Neuronal stem cell (in vitro differentiated cells): ENCODE data around the gene OSBPL2. TPM values are rescaled to one million over a fixed set of nuclear protein-coding genes. Genes with fewer than 3 reads are reported as not detected.

Source experiments
- DNase-seq: peaks from one replicate; pipeline ENCODE4 v3.0.0-alpha.2; 2013; ENCODE audit warnings: low spot score
- H2AFZ ChIP-seq: one replicate; pipeline ENCODE4 v1.6.1; 2013; ENCODE audit warnings: mild to moderate bottlenecking, low read length, inconsistent platforms
- H2AK5ac ChIP-seq: 2 replicates; pipeline ENCODE4 v1.6.1; 2013; ENCODE audit warnings: low read depth, mild to moderate bottlenecking, inconsistent platforms, low read length, moderate library complexity, mixed read lengths
- H2BK120ac ChIP-seq: 2 replicates; pipeline ENCODE4 v1.6.1; 2013; ENCODE audit warnings: low read depth, mild to moderate bottlenecking, inconsistent platforms, low read length, moderate library complexity, mixed read lengths
- H2BK12ac ChIP-seq: one replicate; pipeline ENCODE4 v1.6.1; 2013; ENCODE audit warnings: low read length, inconsistent platforms
- H2BK15ac ChIP-seq: 2 replicates; pipeline ENCODE4 v1.6.1; 2013; ENCODE audit warnings: mild to moderate bottlenecking, low read length, inconsistent platforms, mixed read lengths
- H2BK5ac ChIP-seq: one replicate; pipeline ENCODE4 v1.6.1; 2013; ENCODE audit warnings: inconsistent platforms, mild to moderate bottlenecking, low read length, moderate library complexity
- H3K14ac ChIP-seq: one replicate; pipeline ENCODE4 v1.6.1; 2013; ENCODE audit warnings: low read length, inconsistent platforms
- H3K18ac ChIP-seq: 2 replicates; pipeline ENCODE4 v1.6.1; 2013; ENCODE audit warnings: low read length, inconsistent platforms
- H3K23ac ChIP-seq: 2 replicates; pipeline ENCODE4 v1.6.1; 2013; ENCODE audit warnings: low read depth, mild to moderate bottlenecking, mixed read lengths, low read length, inconsistent platforms; ENCODE audit not compliant: poor library complexity
- H3K27ac ChIP-seq: replicated peaks from 3 replicates; pipeline ENCODE4 v1.5.1; 2013; ENCODE audit warnings: low read length, inconsistent platforms
- H3K27me3 ChIP-seq, 3 experiments: 2 replicates each; pipeline ENCODE4 v1.6.1; 2013; ENCODE audit warnings: low read length in 3 of 3, mild to moderate bottlenecking in 2 of 3, inconsistent platforms in 1 of 3, low read depth in 1 of 3, mixed read lengths in 1 of 3, moderate library complexity in 1 of 3; ENCODE audit not compliant: control insufficient read depth in 3 of 3, insufficient read depth in 3 of 3
- H3K36me3 ChIP-seq, 2 donors: replicated peaks in 1 of 2; 2 replicates each; pipeline ENCODE4 v1.6.1; 2013; ENCODE audit warnings: low read length in 2 of 2; ENCODE audit not compliant: control insufficient read depth in 2 of 2, insufficient read depth in 2 of 2
- H3K4ac ChIP-seq: 2 replicates; pipeline ENCODE4 v1.6.1; 2013; ENCODE audit warnings: inconsistent platforms, mild to moderate bottlenecking, low read length, moderate library complexity
- H3K4me1 ChIP-seq, 2 donors: 1 replicate in 1 of 2; 2 replicates in 1 of 2; pipeline ENCODE4 v1.6.1; 2013; ENCODE audit warnings: low read length in 2 of 2, low read depth in 1 of 2; ENCODE audit not compliant: control insufficient read depth in 2 of 2, insufficient read depth in 1 of 2
- H3K4me2 ChIP-seq: one replicate; pipeline ENCODE4 v1.6.1; 2013; ENCODE audit warnings: mild to moderate bottlenecking, low read length, inconsistent platforms; ENCODE audit not compliant: insufficient read depth, poor library complexity, severe bottlenecking
- H3K4me3 ChIP-seq, 2 donors: 2 replicates each; pipeline ENCODE4 v1.5.1; 2013; ENCODE audit warnings: low read length in 2 of 2, mild to moderate bottlenecking in 2 of 2, inconsistent platforms in 1 of 2, moderate library complexity in 1 of 2
- H3K79me1 ChIP-seq: one replicate; pipeline ENCODE4 v1.6.1; 2013; ENCODE audit warnings: low read depth, mild to moderate bottlenecking, inconsistent platforms, low read length, moderate library complexity
- H3K9ac ChIP-seq: one replicate; pipeline ENCODE4 v1.6.1; 2013; ENCODE audit warnings: mild to moderate bottlenecking, low read depth, low read length, inconsistent platforms; ENCODE audit not compliant: poor library complexity
- H3K9me3 ChIP-seq, 2 donors: replicated peaks in 1 of 2; 2 replicates each; pipeline versions ENCODE3 to v1.6.1; 2013; ENCODE audit warnings: low read length in 2 of 2, mild to moderate bottlenecking in 2 of 2, inconsistent platforms in 1 of 2, low read depth in 1 of 2, mixed read lengths in 1 of 2, moderate library complexity in 1 of 2; ENCODE audit not compliant: control insufficient read depth in 2 of 2, insufficient read depth in 1 of 2
- H4K8ac ChIP-seq: one replicate; pipeline ENCODE4 v1.6.1; 2013; ENCODE audit warnings: low read depth, mild to moderate bottlenecking, inconsistent platforms, low read length, moderate library complexity
- H4K91ac ChIP-seq: one replicate; pipeline ENCODE4 v1.6.1; 2013; ENCODE audit warnings: low read length, low read depth, mild to moderate bottlenecking, inconsistent platforms; ENCODE audit not compliant: poor library complexity
- WGBS, 2 donors: extraction: QIAGEN DNeasy Blood & Tissue Kit; methylation state at CpG; one replicate each; pipeline ENCODE4 v1.1.7; 2013; ENCODE audit warnings: missing lambda C conversion rate in 2 of 2, mixed read lengths in 1 of 2; ENCODE audit not compliant: insufficient read length in 2 of 2, insufficient replicate concordance in 1 of 2; ENCODE audit errors: extremely low coverage in 2 of 2; 5-methylcytosine and 5-hydroxymethylcytosine counted together
- polyA plus RNA-seq, 2 experiments: library from polyadenylated mRNA; stranded (reverse); fragments of 200-250 nt; gene quantifications; one replicate each; pipeline ENCODE4 v1.2.3, GENCODE V29; 2013

The OSBPL2 gene
- 23.2 TPM for polyA plus RNA-seq (2013, experiment 1 of 2)
- 23.6 TPM for polyA plus RNA-seq (2013, experiment 2 of 2)

DNA sequence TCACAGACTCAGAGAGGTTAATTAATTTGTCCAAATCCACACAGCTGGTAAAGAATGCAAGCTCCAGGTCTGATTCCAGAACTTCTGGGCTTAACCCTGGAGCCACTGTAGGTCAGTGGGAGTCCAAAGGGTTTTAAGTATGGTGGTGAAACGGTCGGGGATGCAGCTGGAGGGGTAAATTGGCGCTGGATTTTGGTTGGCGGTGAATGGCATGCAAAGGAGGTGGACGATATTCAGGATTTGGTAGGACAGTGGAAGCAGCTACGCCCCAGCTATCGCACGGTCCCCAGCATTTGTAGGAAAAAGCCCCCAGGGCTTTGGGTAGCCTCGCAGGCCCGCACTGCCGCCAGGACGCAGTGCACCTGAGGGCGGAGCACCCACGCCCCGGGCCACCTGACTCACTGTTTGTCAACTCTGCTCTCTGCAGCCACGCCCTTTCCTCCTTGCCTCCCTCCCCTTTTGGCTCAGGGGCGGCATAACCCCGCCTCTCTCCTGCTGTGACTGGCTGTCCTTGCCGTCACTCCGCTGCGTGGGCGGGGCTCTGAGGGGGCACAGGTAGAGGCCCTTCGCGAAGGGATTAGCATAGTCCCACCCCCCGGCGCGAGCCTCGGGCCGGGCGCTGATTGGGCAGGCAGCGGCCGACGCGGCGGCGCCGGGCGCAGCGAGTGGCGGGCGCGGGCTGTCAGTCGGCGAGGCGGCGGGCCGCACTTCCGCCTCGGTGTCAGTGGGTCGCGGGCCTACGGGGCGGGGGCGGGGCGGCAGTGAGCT, at the start of gene OSBPL2:
TSS of gene OSBPL2 (plus strand) at position 721 of the 768 bp plus-strand sequence. CDS start 17,664 bp downstream, outside the sequence.
- H3K4me1 ChIP-seq, result peaks cover 33 to 41% of the 10 kb centered on the region in 2 donors
- H2AK5ac ChIP-seq, result peak within 1 kb of the TSS; percentile 96
- peak within 1 kb of the TSS; percentile 98 for H3K18ac ChIP-seq
- peak within 1 kb of the TSS; percentile 71 for H3K4me2 ChIP-seq
- no peaks in the 10 kb centered on the region for H3K9me3 ChIP-seq
- H3K27me3 ChIP-seq, result no peaks in the 10 kb centered on the region
- DNase-seq, result peak; percentile 99
- H2BK120ac ChIP-seq, result peak within 1 kb of the TSS; percentile 66
- no peak within 1 kb of the TSS for H3K4ac ChIP-seq
- H3K9ac ChIP-seq, result peak within 1 kb of the TSS; percentile 97
- WGBS, 2 donors, result no CpG with 5 or more reads among the region's 55 CpGs
- peak within 1 kb of the TSS; percentile 83 for H3K27ac ChIP-seq
- peaks cover 6 to 27% of the 10 kb centered on the region in 2 donors for H3K36me3 ChIP-seq
- H2BK15ac ChIP-seq, result peak within 1 kb of the TSS; percentile 94
- H2AFZ ChIP-seq, result peak within 1 kb of the TSS; percentile 81
- peak within 1 kb of the TSS; percentile 48 for H3K23ac ChIP-seq
- H3K79me1 ChIP-seq, result peaks cover 21% of the 10 kb centered on the region
- no peak within 1 kb of the TSS for H4K8ac ChIP-seq
- H2BK5ac ChIP-seq, result peak within 1 kb of the TSS; percentile 88
- H3K4me3 ChIP-seq, result peak within 1 kb of the TSS; percentile 90 to 94
- no peak within 1 kb of the TSS for H3K14ac ChIP-seq
- no peak within 1 kb of the TSS for H4K91ac ChIP-seq
- H2BK12ac ChIP-seq, result no peak within 1 kb of the TSS

DNA sequence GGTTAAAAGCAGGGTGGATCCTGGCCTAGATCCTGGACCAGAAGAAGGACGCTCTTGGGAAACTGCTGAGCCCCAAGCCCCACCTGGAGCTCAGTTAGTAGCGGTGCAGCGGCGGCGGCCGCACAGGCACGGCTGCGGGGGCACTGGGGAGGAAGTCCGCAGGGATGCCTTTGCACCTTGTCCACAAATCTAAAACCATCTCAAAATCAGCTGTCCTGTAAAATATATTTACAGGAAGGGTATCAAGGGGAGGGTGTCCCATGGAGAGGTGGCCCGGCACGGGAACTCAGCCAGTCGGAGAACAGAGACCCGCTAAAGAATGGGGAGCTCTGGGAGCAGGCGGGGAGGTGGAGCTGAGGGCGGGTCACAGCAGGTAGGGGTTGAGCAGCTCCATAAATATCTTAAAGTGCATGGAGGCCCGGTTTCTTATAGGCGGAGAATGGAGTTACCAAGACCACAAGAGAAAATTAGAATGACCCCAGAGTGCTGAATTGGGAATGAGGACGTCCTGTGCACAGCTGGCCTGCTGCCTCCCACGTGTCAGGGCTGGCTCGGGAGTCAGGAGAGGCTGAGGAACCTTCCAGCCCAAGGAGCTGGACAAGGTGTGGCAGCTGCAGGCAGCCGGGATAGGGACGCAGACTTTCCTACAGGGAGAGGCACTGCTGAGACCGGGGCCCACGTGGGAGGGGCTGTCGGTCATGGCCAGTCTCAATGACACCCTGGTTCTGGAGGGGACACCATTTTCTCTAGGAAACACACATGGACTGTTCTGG, 47.5 kb upstream of the OSBPL2 start:
- Histone ChIP-seq H4K8ac (no peak overlapping the region), H3K36me3 (peaks cover 10 to 43% of the 10 kb centered on the region in 2 donors), H3K4me3 (peak overlapping the region in 1 of 2 donors; percentile 16), H3K79me1 (peaks cover 10% of the 10 kb centered on the region), H2BK5ac (peak overlapping the region; percentile 0), H2BK120ac (no peak overlapping the region), H4K91ac (no peak overlapping the region), H3K4me1 (no peaks in the 10 kb centered on the region), H2AK5ac (no peak overlapping the region), H3K9me3 (no peaks in the 10 kb centered on the region), H2BK15ac (no peak overlapping the region), H3K27me3 (no peaks in the 10 kb centered on the region), H2BK12ac (no peak overlapping the region), H3K18ac (no peak overlapping the region), H3K23ac (peak overlapping the region; percentile 71), H3K27ac (no peak overlapping the region), H3K9ac (peak overlapping the region; percentile 50), H3K4me2 (no peak overlapping the region), H2AFZ (no peak overlapping the region), H3K14ac (no peak overlapping the region), H3K4ac (no peak overlapping the region)
- no CpG with 5 or more reads among the region's 25 CpGs for WGBS, 2 donors
- DNase-seq, result no peak

DNA sequence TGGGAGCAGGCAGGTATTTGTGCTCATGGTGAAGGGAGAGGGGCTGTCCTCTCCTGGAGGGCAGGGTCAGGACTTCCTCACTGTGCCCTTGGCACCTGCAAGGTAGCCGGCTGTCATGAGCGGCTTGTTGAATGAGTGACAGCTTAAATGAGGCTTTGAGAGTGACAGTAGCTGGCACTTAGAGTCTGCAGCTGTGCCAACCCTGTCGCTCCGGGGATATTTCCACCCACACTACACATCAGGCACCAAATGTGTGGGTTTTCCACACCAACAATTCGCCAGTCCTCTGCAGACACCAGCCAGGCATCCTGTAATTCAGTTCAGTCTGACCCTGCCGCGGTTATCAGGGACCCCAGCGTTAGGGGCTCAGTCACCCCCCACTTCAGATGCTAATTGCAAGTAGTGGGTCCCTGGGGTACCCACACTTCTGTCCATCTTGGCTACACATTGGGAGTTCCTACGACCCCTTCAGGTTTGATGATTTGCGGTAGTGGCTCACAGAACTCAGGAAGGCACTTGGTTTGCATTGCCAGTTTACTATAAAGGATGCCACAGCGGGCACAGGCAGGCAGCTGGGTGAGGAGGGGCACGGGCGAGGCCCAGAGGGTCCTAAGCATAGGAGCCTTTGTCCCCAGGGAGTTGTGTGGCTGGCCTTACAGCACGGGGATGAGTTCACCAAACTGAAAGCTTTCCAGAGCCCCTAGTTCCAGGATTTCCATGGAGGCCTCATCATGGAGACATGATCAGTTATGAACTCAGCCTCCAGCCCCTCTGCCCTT, 46.4 kb upstream of the OSBPL2 start:
- WGBS, 2 donors, result no CpG with 5 or more reads among the region's 14 CpGs
- H2BK120ac ChIP-seq, result no peak overlapping the region
- H3K4me1 ChIP-seq, result no peaks in the 10 kb centered on the region
- H3K36me3 ChIP-seq, result peaks cover 10 to 50% of the 10 kb centered on the region in 2 donors
- no peak overlapping the region for H2AFZ ChIP-seq
- H4K91ac ChIP-seq, result no peak overlapping the region
- no peak overlapping the region for H2BK12ac ChIP-seq
- no peak overlapping the region for H3K27ac ChIP-seq
- H3K18ac ChIP-seq, result no peak overlapping the region
- no peak overlapping the region for H4K8ac ChIP-seq
- H3K23ac ChIP-seq, result no peak overlapping the region
- H3K4ac ChIP-seq, result no peak overlapping the region
- H3K9me3 ChIP-seq, result no peaks in the 10 kb centered on the region
- H3K4me2 ChIP-seq, result no peak overlapping the region
- H3K27me3 ChIP-seq, result no peaks in the 10 kb centered on the region
- peak overlapping the region; percentile 0 for H2BK5ac ChIP-seq
- H2AK5ac ChIP-seq, result no peak overlapping the region
- no peak overlapping the region for H2BK15ac ChIP-seq
- H3K79me1 ChIP-seq, result peaks cover 10% of the 10 kb centered on the region
- DNase-seq, result no peak
- no peak overlapping the region for H3K9ac ChIP-seq
- H3K14ac ChIP-seq, result no peak overlapping the region
- H3K4me3 ChIP-seq, result peak overlapping the region in 1 of 2 donors; percentile 46
